HCT116 (cell line): ENCODE measurements around the gene ROR2. TPM values are rescaled to one million over a fixed set of nuclear protein-coding genes. Genes with fewer than 3 reads are reported as not detected.

ENCODE experiments used
- ATAC-seq: fragments of 200-7000 bp; cut with Tn5 transposase; 2 replicates; pipeline ENCODE4 v1.9.1; 2020; ENCODE audit warnings: mild to moderate bottlenecking, moderate library complexity
- BruUV-seq: library from RNA; stranded (reverse); fragments of 400-500 nt; replicated peaks from 2 replicates; lab custom pipeline; 2021; lab: Mats Ljungman, UMichigan
- CTCF ChIA-PET: fragments of 300-600 bp; sonication (Branson Sonifier 250); formaldehyde crosslinking; loops from one replicate; lab custom pipeline; 2021; ENCODE audit warnings: antibody characterized with exemption; lab: Charles Lee
- POLR2A ChIA-PET: fragments of 300-600, 350-600 bp; sonication (Branson Sonifier 250); formaldehyde crosslinking; loops from one replicate; lab custom pipeline; 2021; ENCODE audit warnings: antibody characterized with exemption; lab: Charles Lee
- RAD21 ChIA-PET, 2 experiments: fragments of 300-600 bp; sonication (Branson Sonifier 250); formaldehyde crosslinking; loops; one replicate each; lab custom pipeline; 2023; ENCODE audit warnings: low total read pairs in 2 of 2; ENCODE audit not compliant: uncharacterized antibody in 2 of 2, unreplicated experiment in 2 of 2, low non-redundant PET in 1 of 2; lab: Charles Lee
- DNase-seq: peaks from one replicate; pipeline ENCODE4 v3.0.0-alpha.2; 2010; ENCODE audit warnings: low read depth, low spot score
- H2AFZ ChIP-seq: fragments of 200-600 bp; shearing (Covaris generic), sonication (generic); 2 replicates; pipeline ENCODE4 v1.6.1; 2017; ENCODE audit warnings: low read depth, mixed run types, mixed read lengths, antibody characterized with exemption, low read length; ENCODE audit not compliant: poor library complexity, severe bottlenecking
- H3K27ac ChIP-seq: 2 replicates; pipeline ENCODE4 v1.5.1; 2012; ENCODE audit warnings: low read depth, low read length
- H3K27me3 ChIP-seq: fragments of 200-600 bp; sonication (generic); 2 replicates; pipeline ENCODE4 v1.6.1; 2016; ENCODE audit warnings: mixed run types, low read length, mixed read lengths; ENCODE audit not compliant: insufficient read depth
- H3K36me3 ChIP-seq, 2 experiments: fragments of 200-500 bp in 1 of 2; fragments of 200-600 bp in 1 of 2; sonication (Bioruptor generic) in 1 of 2; sonication (generic) in 1 of 2; 2 replicates each; pipeline versions ENCODE4 v1.5.1 to v1.6.1; 2014 to 2016; ENCODE audit warnings: low read length in 2 of 2, inconsistent platforms in 1 of 2, mixed read lengths in 1 of 2, mixed run types in 1 of 2; ENCODE audit not compliant: insufficient read depth in 2 of 2, control insufficient read depth in 1 of 2
- H3K4me1 ChIP-seq, 2 experiments: fragments of 200-600 bp in 1 of 2; sonication (generic) in 1 of 2; 2 replicates each; pipeline versions ENCODE4 v1.5.1 to v1.6.1; 2012 to 2017; ENCODE audit warnings: low read length in 2 of 2, inconsistent platforms in 1 of 2, mild to moderate bottlenecking in 1 of 2, mixed read lengths in 1 of 2, mixed run types in 1 of 2, moderate library complexity in 1 of 2; ENCODE audit not compliant: insufficient read depth in 2 of 2, control insufficient read depth in 1 of 2
- H3K4me2 ChIP-seq: fragments of 200-600 bp; sonication (generic); 2 replicates; pipeline ENCODE4 v1.6.1; 2017; ENCODE audit warnings: mixed run types, low read length, mixed read lengths
- H3K4me3 ChIP-seq, 2 experiments: fragments of 200-600 bp in 1 of 2; sonication (generic) in 1 of 2; replicated peaks in 1 of 2; 2 replicates each; pipeline ENCODE4 v1.5.1; 2011 to 2016; ENCODE audit warnings: low read length in 2 of 2, control low read depth in 1 of 2, low read depth in 1 of 2, mild to moderate bottlenecking in 1 of 2, mixed read lengths in 1 of 2, mixed run types in 1 of 2
- H3K79me2 ChIP-seq: fragments of 200-600 bp; sonication (generic); 2 replicates; pipeline ENCODE4 v1.6.1; 2017; ENCODE audit warnings: mild to moderate bottlenecking, mixed run types, low read length, moderate library complexity, mixed read lengths; ENCODE audit not compliant: insufficient read depth
- H3K9ac ChIP-seq: fragments of 200-600 bp; sonication (generic); 2 replicates; pipeline ENCODE4 v1.6.1; 2016; ENCODE audit warnings: low read length, mixed read lengths
- H3K9me2 ChIP-seq: fragments of 200-600 bp; sonication (generic), shearing (Covaris generic); 2 replicates; pipeline ENCODE4 v1.6.1; 2017; ENCODE audit warnings: mixed run types, mild to moderate bottlenecking, moderate library complexity; ENCODE audit not compliant: insufficient read depth
- H3K9me3 ChIP-seq, 2 experiments: fragments of 200-500 bp in 1 of 2; fragments of 200-600 bp in 1 of 2; sonication (Bioruptor generic) in 1 of 2; sonication (generic) in 1 of 2; 2 replicates each; pipeline ENCODE4 v1.6.1; 2014 to 2017; ENCODE audit warnings: low read length in 2 of 2, mixed read lengths in 2 of 2, inconsistent platforms in 1 of 2, low read depth in 1 of 2, mild to moderate bottlenecking in 1 of 2, mixed run types in 1 of 2, moderate library complexity in 1 of 2; ENCODE audit not compliant: control insufficient read depth in 1 of 2, insufficient read depth in 1 of 2
- H4K20me1 ChIP-seq: fragments of 200-600 bp; sonication (generic), shearing (Covaris generic); 2 replicates; pipeline ENCODE4 v1.6.1; 2017; ENCODE audit warnings: mixed run types, mild to moderate bottlenecking, moderate library complexity; ENCODE audit not compliant: insufficient read depth
- ATF3 ChIP-seq: IDR thresholded peaks from 2 replicates; pipeline ENCODE4 v1.6.1; 2012
- EZH2 ChIP-seq: fragments of 200-600 bp; sonication (generic); IDR thresholded peaks from 2 replicates; pipeline ENCODE4 v1.6.1; 2017; ENCODE audit warnings: antibody characterized with exemption, mixed run types
- RAD21 ChIP-seq: IDR thresholded peaks from 2 replicates; pipeline ENCODE4 v1.6.1; 2012; ENCODE audit warnings: low read depth, mild to moderate bottlenecking
- REST ChIP-seq: IDR thresholded peaks from 2 replicates; pipeline ENCODE4 v1.6.1; 2012; ENCODE audit warnings: low read depth
- SIN3A ChIP-seq: IDR thresholded peaks from 2 replicates; pipeline ENCODE4 v1.6.1; 2012; ENCODE audit warnings: low read depth
- SP1 ChIP-seq: IDR thresholded peaks from 2 replicates; pipeline ENCODE4 v1.6.1; 2012; ENCODE audit warnings: low read depth
- SRF ChIP-seq: IDR thresholded peaks from 2 replicates; pipeline ENCODE4 v1.6.1; 2012; ENCODE audit warnings: low read depth
- TCF7L2 ChIP-seq: IDR thresholded peaks from 2 replicates; pipeline ENCODE4 v1.7.0; 2011; ENCODE audit warnings: borderline replicate concordance, inconsistent platforms; ENCODE audit not compliant: insufficient read depth, insufficient read length; ENCODE audit errors: extremely low read depth
- YY1 ChIP-seq: IDR thresholded peaks from 2 replicates; pipeline ENCODE4 v1.6.1; 2011; ENCODE audit warnings: low read length, low read depth, moderate library complexity, mild to moderate bottlenecking; ENCODE audit not compliant: insufficient replicate concordance; ENCODE audit errors: extremely low read depth
- ZFX ChIP-seq: fragments of 450-650 bp; IDR thresholded peaks from 2 replicates; pipeline ENCODE4 v1.6.1; 2017
- intact Hi-C: fragments of 100-400 bp; cut with micrococcal nuclease; formaldehyde crosslinking; loops from 2 replicates; pipeline ENCODE4 v1.10.0; 2022
- total RNA-seq: library from RNA; stranded (reverse); gene quantifications from one replicate; pipeline ENCODE4 v1.2.1, GENCODE V29; 2021; ENCODE audit not compliant: unreplicated experiment
- TF ChIP-seq, protein P1 (sequence below): IDR thresholded peaks from 2 replicates; pipeline ENCODE4 v1.6.1; 2011; ENCODE audit warnings: mild to moderate bottlenecking, low read length, moderate library complexity; ENCODE audit not compliant: insufficient replicate concordance; ENCODE audit errors: extremely low read depth

Gene ROR2
- total RNA-seq, 1 experiment from 2014 or later, result 15.7 TPM

DNA sequence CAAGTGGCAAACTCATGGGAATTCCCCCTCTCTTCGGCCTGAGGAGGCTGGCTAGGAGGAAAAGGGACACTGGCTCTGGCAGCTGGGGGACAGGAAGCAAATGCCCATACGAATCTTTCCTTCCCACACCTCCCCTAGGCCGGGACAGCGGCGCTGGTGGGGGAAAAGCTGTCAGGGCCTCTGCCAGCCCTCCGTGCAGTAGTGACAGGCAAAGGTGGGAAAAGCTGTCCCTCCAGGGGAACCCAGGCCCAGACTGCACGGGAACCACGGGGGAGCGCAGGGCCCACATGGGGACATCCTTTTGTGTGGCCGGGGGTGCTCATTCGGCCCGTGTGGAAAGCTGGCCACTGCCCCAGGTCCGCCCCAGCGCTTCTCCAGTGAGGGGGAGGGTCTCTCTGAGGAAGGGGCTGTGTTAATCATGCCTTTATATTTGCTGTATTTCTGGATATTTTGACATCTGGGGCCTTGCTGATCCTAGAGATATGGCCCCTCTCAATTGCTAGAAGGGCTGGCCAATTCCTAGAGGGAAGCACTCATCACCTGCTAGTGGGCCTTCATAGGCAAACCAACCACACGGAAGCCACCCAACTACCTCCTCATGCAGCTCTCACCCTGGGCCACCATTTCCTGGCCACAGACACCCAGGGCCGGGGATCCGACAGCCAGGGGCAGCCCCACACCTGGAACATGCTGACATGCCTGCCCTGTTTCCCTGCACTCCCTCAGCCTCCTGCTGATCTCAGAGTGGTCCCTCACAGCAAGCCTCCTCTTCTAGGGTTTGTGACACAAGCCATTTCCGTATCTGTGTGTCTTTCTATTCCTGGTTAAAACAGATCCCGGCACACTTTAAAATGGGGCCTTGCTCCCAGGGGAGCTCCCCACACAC lies 138.8 kb downstream of the ROR2 start:
- POLR2A ChIA-PET, result no interaction called here

DNA sequence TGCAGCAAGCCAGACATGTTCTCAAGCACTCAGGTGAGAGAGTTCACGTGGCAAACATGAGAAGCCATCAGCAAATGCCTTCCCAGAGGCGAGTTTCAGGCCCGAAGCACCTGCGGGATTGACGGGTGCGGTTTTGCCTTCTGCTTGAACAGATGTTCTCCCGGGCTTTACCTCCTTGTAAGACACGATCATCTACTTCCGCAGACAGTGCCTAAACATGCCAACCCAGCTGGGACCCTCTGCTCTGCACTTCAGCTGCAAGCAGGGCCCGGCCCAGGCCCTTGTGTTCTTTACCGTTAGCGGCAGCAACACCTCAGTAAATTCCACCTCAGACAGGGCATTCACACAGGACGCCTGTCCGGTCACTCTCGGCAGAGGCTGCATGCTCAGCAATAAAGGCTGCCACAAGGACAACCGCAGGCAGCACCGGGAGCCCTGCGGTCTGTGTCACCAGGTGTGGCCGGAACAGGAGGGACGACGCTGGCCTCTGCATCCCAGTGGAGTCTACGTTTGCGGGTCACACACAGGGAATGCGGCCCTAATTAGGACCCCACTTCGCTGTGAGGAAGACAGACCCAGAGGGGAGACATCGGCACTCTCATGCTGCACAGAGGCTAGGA lies 139.6 kb downstream of the ROR2 start:
- Histone ChIP-seq H3K27me3 (no peaks in the 10 kb centered on the region), H3K27ac (no peak overlapping the region), H2AFZ (no peak overlapping the region), H3K4me3 (no peak overlapping the region), H3K36me3 (no peaks in the 10 kb centered on the region), H3K4me2 (no peak overlapping the region), H3K79me2 (peaks cover 8% of the 10 kb centered on the region; the same call in 1 of the 2 replicates), H3K9me2 (no peaks in the 10 kb centered on the region), H3K9ac (no peak overlapping the region), H3K9me3 (no peaks in the 10 kb centered on the region), H4K20me1 (no peaks in the 10 kb centered on the region), H3K4me1 (no peaks in the 10 kb centered on the region)
- intact Hi-C loops, result no loop called here
- ATAC-seq (no peak), DNase-seq (no peak)
- BruUV-seq, result no TSS peak
- ChIA-PET RAD21 (no interaction called here), CTCF (no interaction called here), POLR2A (no interaction called here)
- TF ChIP-seq TCF7L2, result no peak
- TF ChIP-seq YY1, result no peak
- no peak for TF ChIP-seq SRF
- no peak for TF ChIP-seq SIN3A
- TF ChIP-seq SP1, result no peak
- no peak for TF ChIP-seq ATF3
- TF ChIP-seq, protein P1, sequence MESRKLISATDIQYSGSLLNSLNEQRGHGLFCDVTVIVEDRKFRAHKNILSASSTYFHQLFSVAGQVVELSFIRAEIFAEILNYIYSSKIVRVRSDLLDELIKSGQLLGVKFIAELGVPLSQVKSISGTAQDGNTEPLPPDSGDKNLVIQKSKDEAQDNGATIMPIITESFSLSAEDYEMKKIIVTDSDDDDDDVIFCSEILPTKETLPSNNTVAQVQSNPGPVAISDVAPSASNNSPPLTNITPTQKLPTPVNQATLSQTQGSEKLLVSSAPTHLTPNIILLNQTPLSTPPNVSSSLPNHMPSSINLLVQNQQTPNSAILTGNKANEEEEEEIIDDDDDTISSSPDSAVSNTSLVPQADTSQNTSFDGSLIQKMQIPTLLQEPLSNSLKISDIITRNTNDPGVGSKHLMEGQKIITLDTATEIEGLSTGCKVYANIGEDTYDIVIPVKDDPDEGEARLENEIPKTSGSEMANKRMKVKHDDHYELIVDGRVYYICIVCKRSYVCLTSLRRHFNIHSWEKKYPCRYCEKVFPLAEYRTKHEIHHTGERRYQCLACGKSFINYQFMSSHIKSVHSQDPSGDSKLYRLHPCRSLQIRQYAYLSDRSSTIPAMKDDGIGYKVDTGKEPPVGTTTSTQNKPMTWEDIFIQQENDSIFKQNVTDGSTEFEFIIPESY, result no peak
- TF ChIP-seq REST, result no peak
- no peak for TF ChIP-seq ZFX

More for the DNA sequence above, 138.8 kb downstream of the ROR2 start:
- no TSS peak for BruUV-seq
- ATAC-seq (no peak), DNase-seq (no peak)
- CTCF ChIA-PET, result no interaction called here
- H3K36me3 ChIP-seq, result no peaks in the 10 kb centered on the region
- no peaks in the 10 kb centered on the region for H4K20me1 ChIP-seq
- no peak overlapping the region for H2AFZ ChIP-seq
- no peaks in the 10 kb centered on the region for H3K9me3 ChIP-seq
- no peak overlapping the region for H3K9ac ChIP-seq
- intact Hi-C loops, result no loop called here
- no peaks in the 10 kb centered on the region for H3K27me3 ChIP-seq
- H3K4me1 ChIP-seq, result no peaks in the 10 kb centered on the region
- H3K9me2 ChIP-seq, result no peaks in the 10 kb centered on the region
- peaks cover 8% of the 10 kb centered on the region; the same call in 1 of the 2 replicates for H3K79me2 ChIP-seq
- H3K4me2 ChIP-seq, result no peak overlapping the region
- RAD21 ChIA-PET, result no interaction called here
- TF ChIP-seq EZH2 (no peak), ATF3 (no peak), RAD21 (no peak)
- H3K27ac ChIP-seq, result no peak overlapping the region
- H3K4me3 ChIP-seq, result no peak overlapping the region
